ENCODE data around the gene SYS1.

SYS1 gene

GRCh38 chr20:45358282-45359068 lies 4.5 kb upstream of the SYS1 start:
- DNase-seq = no peak

GRCh38 chr20:45359069-45359405 lies 3.9 kb upstream of the SYS1 start:
- DNase-seq = no peak

- no peak for DNase-seq
These were observed 3.4 kb upstream of the SYS1 start for GRCh38 chr20:45359406-45360148.

GRCh38 chr20:45361793-45362192 lies 1.2 kb upstream of the SYS1 start:
- no peak for DNase-seq

GRCh38 chr20:45363611-45364492 lies 896 bp downstream of the SYS1 start:
- DNase-seq = no peak

- DNase-seq = no peak
These were observed 2.6 kb downstream of the SYS1 start for GRCh38 chr20:45365444-45365970.

DNA sequence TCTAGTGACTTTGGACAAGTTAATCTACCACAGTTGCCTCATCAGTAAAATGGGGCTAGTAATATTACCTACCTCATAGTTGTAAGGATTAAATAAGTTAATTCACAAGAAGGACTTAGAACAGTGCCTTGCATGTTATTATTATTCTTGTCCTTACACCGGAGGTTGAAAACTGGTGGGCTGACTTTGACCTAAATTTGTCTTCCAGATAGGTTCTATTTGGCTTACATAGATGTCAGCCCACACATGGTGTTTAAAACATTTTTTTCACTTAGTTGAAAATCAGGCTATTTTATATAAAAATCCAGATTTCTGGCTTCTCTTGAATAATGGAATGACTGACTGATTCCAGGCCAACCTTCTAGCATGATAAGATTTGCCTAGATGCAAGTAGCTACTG lies 3.2 kb downstream of the SYS1 start:
- no peak for DNase-seq

GRCh38 chr20:45366631-45367030 lies 3.7 kb downstream of the SYS1 start:
- DNase-seq = no peak

DNA sequence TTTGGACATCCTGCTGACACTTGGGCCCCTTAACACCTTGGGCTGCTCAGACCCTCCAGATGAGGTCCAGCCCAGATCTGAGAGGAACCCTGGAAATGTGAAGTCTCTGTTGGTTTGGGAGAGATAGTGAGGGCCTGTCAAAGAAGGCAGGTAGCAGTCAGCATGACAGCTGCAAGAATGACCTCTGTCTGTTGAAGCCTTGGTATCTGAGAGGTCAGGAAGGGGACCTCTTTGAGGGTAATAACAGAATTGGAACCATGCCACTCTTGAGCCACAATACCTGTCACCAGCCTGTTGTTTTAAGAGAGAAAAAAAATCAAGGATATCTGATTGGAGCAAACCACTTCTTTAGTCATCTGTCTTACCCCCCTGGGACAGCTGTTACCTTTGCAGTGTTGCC lies 4.2 kb downstream of the SYS1 start:
- DNase-seq = no peak

- no peak for DNase-seq
These were observed 5.4 kb downstream of the SYS1 start for GRCh38 chr20:45368221-45368980.

DNA sequence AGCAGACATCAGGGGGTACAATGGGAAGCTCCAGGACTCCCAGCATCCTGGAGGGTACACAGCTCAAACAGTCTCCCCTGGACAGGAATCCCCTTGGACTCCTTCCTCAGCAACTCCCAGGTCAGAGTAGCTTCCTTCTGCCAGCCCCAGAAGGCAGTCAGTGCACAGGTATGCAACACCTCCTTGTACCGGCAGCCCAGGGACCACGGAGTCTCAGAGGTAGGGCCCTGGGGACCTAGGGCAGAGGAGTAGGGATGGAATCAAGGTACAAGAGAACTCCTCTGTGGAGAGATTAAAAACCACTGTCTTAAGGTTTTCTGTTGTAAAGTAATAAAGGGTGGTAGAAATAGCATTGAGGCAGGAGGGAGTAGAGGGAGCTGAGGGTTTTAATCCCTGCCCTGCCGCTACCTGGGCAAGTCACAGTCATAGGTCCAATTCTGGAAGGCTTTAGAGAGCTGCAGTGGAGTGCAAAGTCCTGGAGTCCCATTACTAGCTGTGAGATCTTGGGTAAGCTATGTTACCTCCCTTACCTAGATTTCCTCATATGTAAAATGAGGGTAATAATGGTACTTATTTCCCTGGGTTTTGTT lies 7.7 kb downstream of the SYS1 start:
- no peak for DNase-seq

DNA sequence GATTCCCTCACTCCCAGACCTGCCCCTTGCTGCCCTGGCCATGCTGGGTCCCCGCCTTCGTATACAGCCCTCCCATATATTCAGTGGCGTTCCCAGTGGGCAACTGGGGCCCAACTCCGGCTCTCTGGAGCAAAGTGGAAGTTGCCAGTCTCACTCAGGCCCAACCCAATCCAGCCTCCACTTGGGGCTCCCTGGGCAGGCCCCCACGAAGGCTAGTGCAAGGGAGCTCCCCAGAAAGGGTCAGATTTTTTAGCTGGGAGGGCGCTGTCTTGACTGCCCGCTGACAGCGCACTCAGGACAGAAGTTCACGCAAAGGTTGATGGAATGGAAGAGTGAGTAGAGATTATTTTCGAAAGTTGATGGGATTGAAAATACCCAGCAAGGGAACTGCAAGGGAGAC lies 9.3 kb downstream of the SYS1 start:
- DNase-seq = no peak

DNA sequence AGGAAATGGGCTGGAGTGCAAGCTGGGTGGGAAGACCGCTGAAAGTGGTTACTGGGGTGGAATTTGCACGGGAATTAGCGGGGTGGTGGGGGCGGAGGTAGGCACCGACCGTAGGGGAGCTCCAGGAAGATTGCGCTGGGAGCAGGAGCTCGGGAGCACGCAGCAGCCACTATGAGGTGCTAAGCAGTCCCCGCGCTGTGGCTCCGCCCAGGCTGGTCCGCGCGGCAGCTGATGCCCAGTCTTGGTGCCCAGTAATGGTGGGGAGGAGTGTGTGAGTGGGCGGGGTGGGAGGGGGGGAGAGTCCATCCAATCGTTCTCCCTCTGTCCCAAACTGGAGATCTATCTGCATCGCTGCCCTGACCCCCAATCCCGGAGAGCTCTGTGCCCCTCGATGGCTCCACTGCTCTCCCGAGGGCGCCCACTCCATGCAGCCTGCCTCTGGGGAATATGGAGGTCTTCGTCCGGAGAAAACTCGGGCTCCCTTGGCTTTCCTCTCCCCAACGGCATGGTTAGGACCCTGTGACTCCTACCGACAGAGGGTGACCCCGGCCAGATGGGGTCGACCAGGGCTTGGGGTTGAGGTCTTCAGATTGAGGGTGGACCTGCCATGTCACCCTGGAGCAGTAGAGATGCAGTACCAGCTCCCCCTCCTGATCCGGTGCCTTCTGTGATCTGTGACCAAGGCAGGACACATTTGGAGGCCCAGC lies 9.8 kb downstream of the SYS1 start:
- DNase-seq = no peak

GRCh38 chr20:45373353-45374100 lies 10.6 kb downstream of the SYS1 start:
- no peak for DNase-seq

DNA sequence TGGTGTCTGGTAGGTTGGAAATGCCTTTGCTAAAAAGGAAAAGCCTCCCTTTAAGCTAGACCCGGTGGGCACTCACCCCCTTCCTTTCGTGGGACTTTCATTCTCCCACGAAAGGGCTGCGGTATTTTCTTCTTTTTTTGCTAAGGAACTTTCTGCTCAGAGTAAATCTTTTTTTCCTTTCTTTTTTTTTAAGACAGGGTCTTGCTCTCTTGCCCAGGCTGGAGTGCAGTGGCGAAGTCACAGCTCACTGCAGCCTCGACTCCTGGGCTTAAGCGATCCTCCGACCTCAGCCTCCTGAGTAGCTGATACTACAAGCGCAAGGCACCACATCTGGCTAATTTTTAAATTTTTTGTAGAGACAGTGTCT lies 11.1 kb downstream of the SYS1 start:
- no peak for DNase-seq

DNA sequence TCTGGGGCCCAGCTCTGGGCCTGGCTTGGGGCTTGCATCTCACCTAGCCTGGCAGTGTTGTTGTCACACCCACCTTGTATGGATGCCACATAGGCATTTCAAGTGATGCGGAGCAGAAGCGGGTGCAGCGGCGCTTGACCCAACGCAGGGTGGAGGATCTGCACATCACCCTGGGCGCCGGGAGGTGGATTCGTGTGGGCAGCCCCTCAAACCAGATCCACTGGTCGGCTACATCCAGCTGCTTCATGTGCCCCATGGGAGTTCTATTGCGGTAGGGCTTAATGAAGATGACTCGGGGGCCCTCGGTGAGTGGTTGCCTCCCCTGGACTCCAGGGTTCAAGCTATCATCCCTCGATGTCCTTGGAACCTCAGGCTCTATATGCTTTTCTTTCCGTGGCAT lies 12.0 kb downstream of the SYS1 start:
- DNase-seq = no peak

DNA sequence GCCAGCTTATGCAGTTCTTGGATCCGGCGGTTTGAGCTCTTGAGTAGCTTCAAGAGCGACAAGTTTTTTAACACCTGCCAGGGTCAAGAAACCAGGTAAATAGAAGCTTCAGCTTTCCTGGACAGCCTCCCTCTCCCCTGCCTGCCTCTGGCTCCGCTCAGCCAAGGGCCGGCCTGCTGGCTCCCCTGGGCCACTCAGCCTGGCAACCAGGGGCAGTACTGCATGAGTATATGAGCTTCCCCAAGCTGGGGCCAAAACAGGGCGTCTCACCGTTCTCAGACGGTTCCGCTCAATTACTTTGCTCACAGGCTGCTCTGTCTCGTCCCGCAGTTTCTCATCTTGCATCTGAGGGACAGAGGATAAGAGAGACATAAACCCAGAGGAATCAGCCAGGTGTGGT lies 14.3 kb downstream of the SYS1 start:
- peak; percentile 44 for DNase-seq

DNA sequence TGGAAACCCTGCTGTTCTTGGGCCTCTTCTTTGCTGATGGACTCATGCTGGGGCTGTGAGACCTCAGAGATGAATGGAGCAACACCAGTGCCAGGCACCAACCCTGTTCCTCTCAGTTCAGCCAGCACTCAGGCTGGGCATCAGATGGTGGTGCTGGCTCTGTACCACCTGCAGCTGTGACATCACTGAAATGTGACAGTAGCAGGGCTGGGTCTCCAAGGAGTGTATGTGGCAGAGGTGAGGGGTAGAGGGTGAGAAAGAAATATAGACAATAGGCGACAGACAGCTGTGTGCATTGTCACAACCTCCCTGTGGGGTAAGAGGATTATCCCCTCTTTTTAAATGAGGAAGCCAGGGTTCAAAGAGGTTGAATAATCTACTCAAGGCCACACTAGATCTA lies 15.2 kb downstream of the SYS1 start, which contains the start of gene TP53TG5:
Gene TP53TG5 (minus strand): TSS at position 135 of the 400 bp plus-strand sequence. CDS start 89 bp downstream, at position 46.
- DNase-seq = no peak

DNA sequence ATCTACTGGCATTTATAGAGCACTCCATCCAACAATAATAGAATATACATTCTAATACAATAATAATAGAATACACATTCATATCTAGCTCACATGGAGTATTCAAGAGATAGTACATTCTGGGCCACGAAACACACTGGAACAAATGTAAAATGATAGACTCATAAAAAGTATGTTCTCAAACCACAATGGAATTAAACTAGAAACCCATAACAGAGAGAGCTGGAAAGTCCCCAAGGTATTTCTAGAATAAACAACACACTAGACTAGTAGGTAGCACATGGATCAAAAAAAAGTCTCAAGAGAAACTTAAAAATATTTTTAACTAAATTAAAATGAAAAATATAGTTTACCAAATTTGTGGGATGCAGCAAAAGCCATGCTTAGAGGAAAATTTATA lies 24.3 kb downstream of the SYS1 start:
- DNase-seq = no peak

DNA sequence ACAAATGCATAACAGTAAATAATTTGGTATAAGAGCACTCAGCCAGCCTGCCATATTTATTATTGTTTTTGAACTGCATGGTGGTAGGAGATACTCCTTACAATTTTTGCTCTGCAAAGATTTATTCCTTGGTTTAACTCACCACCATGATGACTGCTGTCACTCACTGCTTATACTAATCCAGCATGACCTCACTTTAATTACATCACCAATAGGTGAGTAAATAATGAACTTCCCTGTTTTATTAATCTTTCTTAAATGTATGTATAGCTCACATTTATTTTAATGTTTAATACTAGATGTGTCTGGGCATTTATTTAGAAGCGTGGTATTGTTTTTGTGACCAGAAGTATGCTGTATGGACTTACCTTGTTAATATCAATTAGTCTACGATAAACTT lies 28.0 kb downstream of the SYS1 start:
- DNase-seq = no peak

DNA sequence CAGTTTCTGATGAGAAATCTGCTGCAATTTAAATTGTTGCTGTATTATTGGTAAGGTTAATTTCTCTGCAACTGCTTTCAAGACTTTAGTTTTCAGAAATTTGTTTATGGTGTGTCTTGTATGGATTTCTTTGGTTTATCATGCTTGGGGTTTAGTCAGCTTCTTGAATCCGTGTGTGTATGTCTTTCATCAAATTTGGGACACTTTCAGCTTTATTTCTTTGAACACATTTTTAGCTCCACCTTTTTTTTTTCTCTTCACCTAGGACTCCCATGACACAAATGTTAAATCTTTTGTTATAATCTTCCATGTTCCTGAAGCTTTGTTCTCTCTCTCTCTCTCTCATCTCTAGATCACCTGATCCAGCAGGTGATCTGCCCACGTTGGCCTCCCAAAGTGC lies 28.6 kb downstream of the SYS1 start:
- DNase-seq = no peak
